ENCODE results near the gene RELA. TPM values are rescaled to one million over a fixed set of nuclear protein-coding genes. Genes with fewer than 3 reads are reported as not detected.

RELA gene
- total RNA-seq, 1 experiment from 2014 or later, result 34.7 TPM

GRCh38 chr11:65634905-65635731 lies 27.6 kb downstream of the RELA start:
- no peak for DNase-seq (ENCODE audit: extremely low read depth, low read depth)

DNA sequence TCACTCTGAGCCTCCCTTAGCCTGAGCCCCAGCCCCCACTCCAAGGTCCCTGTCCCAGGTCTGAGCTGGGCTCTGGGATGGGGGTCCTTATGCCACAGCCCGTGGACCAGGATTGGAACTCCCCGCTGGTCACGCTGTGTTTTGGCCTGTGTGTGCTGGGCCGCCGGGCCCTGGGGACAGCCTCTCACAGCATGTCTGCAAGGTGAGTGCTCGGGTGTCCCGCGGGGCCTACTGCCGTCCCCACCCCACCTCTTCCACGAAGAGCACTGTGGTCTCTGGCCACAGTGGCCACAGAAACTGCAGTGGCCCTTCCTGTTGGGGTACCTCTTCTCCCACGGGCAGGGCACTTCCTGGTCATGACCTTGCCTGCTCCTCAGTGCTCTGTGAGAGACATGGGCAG lies 28.3 kb downstream of the RELA start:
- DNase-seq (ENCODE audit: extremely low read depth, low read depth), result no peak

GRCh38 chr11:65634109-65634436 lies 28.6 kb downstream of the RELA start:
- no peak for DNase-seq (ENCODE audit: extremely low read depth, low read depth)

- DNase-seq (ENCODE audit: extremely low read depth, low read depth), result no peak
Observed at GRCh38 chr11:65633390-65634108, 29.2 kb downstream of the RELA start.

DNA sequence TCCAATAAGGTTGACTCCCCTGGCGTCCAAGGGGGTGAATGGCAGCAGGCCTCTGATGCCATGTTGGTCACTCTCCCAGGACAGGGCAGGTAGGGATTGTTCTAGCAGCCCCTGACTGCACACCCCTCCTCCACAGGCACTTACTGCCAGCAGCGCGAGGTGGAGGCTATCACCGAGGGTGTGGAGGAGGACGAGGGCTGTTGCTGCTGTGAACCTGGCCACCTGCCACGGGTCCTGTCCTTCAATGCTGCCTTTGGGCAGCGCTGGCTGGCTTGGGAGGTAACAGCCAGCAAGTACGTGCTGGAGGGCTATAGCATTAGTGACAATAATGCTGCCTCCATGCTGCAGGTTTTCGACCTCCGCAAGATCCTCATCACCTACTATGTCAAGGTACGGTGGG lies 32.5 kb downstream of the RELA start:
- no peak for DNase-seq (ENCODE audit: extremely low read depth, low read depth)

GRCh38 chr11:65629579-65629978 lies 33.1 kb downstream of the RELA start:
- no peak for DNase-seq (ENCODE audit: extremely low read depth, low read depth)

- no peak for DNase-seq (ENCODE audit: extremely low read depth, low read depth)
Observed at GRCh38 chr11:65627202-65627601, 35.5 kb downstream of the RELA start.

- peak; percentile 38 for DNase-seq (ENCODE audit: extremely low read depth, low read depth)
Observed at GRCh38 chr11:65625628-65626342, 36.9 kb downstream of the RELA start.

GRCh38 chr11:65624931-65625627 lies 37.6 kb downstream of the RELA start:
- DNase-seq (ENCODE audit: extremely low read depth, low read depth), result no peak

DNA sequence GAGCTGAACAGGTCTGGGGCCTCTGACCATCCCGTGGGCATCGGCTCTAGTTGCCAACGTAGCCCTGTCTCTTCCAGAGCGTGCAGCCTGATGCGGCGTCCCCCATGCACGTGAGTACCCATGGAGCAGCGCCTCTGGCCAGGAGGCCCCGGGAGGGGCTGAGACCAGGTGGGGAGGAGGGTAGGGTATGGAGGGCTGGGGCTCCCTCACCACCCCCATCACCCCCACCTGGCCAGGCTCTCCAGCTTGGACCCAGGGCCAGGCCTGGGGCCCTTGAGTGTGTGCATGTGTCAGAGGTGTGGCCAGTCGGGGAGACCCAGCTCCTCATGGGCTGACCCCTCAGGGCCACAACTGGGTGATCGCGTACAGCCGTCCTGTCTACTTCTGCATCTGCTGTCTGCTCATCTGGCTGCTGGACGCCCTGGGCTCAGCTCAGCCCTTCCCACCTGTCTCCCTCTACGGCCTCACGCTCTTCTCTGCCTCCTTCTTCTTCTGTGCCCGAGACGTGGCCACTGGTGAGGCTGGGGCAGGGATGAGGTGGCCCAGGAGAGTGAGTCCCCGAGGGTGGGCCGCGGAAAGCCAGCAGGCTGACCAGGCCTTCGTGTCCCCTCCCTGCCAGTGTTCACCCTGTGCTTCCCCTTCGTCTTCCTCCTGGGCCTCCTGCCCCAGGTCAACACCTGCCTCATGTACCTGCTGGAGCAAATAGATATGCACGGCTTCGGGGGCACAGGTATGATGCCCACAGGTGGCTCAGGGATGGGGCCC lies 38.7 kb downstream of the RELA start:
- no peak for DNase-seq (ENCODE audit: extremely low read depth, low read depth)

DNA sequence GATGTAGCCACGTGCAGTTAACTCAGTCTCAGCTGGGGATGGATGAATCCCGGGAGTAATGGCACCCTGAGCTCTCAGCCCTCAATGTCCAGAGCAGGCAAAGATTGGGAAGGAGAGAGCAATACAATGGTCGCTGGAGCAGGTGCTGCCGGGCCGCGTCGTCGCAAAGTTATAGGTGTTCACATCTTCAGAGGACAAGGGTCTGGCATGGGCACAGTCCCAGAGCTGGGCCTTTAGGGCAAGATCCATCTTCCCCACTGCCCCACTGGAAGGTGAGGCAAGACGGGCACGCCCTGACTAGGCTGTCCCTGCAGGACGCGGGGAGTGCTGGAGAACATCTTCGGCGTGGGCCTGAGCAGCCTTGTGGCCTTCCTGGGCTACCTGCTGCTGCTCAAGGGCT lies 39.5 kb downstream of the RELA start:
- DNase-seq (ENCODE audit: extremely low read depth, low read depth), result no peak

DNA sequence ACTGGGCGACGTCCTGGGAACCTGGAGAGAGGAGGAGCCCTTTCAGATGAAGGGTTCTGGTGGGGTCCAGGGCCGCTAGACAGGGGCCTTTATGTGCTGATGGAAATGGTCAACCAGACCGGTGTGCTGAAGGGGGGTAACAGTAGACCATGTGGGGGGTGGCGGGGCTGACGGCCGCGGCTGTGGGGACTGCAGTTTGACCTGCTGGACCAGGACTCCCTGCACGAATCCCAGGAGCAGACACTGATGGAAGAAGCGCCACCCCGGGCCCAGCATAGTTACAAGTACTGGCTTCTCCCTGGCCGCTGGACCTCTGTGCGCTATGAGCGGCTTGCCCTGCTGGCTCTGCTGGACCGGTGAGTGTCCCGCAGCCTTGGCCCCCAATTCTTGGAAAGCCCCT lies 40.7 kb downstream of the RELA start:
- no peak for DNase-seq (ENCODE audit: extremely low read depth, low read depth)

- no peak for DNase-seq (ENCODE audit: extremely low read depth, low read depth)
Observed at GRCh38 chr11:65621460-65621859, 41.3 kb downstream of the RELA start.

DNA sequence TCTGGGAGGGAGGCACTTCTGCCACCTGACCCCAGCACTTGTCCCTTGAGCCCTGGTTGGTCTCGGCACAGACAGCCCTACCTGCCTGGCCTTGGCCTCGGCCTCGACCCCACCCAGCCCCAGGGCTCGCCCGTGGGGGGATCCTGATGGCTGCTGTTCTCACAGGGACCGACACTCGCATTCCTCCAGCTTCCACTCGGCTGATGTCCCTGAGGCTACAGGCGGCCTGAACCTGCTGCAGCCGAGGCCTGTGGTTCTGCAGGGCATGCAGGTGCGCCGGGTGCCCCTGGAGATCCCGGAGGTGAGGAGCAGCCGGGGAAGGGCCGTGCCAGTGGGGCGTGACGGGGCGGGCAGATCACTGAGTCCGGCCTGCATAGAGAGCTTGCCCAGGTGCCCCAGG lies 42.0 kb downstream of the RELA start:
- DNase-seq (ENCODE audit: extremely low read depth, low read depth), result no peak

DNA sequence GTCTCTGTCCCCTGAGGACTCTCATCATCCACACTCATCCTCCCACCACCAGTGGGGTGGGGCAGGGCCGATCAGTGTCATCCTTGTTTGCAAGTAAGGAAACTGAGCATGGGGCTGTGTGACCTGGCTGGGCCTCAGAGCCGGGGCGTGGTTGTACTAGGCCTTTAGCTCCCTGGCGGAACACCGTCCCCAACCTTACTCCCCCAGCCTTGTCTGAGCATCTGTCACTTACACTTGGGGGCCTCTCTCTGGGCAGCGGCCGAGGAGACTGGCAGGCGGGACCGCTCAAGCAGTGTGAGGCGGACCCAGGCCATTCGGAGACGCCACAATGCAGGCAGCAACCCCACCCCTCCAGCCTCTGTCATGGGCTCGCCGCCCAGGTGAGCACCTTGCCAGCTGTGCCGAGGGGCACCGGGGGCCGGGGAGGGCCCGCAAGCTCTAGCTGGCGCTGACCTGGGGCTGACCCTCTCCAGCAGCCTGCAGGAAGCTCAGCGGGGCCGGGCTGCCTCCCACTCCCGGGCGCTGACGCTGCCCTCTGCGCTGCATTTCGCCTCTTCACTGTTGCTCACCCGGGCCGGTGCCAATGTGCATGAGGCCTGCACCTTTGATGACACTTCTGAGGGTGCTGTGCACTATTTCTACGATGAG lies 43.3 kb downstream of the RELA start:
- DNase-seq (ENCODE audit: extremely low read depth, low read depth), result no peak

DNA sequence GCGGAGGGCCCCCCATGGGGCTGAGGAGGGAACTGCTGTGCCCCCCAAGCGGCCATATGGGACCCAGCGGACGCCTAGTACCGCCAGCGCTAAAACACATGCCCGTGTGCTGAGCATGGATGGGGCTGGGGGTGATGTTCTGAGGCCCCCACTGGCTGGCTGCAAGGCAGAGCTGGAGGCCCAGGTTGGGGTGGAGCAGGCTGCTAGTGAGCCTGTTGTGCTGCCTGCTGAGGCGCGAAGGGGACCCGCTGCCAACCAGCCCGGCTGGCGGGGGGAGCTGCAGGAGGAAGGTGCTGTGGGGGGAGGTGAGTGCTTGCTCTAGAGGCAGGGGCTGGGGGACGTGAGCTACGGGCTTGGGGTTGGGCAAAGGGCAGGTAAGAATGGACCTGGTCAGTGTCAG lies 44.0 kb downstream of the RELA start:
- no peak for DNase-seq (ENCODE audit: extremely low read depth, low read depth)

DNA sequence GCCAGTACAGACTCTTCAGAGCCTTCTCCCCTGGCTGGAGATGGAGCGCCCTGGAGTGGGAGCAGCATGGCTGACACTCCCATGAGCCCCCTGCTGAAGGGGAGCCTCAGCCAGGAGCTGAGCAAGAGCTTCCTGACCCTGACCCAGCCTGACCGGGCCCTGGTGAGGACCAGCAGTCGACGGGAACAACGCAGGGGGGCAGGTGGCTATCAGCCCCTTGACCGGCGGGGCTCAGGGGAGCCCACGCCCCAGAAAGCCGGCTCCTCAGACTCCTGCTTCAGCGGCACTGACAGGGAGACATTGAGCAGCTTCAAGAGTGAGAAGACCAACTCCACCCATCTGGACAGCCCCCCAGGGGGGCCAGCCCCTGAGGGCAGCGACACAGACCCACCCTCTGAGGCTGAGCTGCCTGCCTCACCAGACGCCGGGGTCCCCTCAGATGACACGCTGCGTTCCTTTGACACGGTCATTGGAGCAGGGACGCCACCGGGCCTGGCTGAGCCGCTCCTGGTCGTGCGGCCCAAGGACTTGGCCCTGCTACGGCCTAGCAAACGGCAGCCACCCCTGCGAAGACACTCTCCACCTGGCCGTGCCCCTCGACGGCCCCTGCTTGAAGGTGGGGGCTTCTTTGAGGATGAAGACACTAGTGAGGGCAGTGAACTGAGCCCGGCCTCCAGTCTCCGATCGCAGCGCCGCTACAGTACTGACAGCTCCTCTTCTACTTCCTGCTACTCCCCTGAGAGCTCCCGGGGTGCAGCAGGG lies 44.5 kb downstream of the RELA start:
- no peak for DNase-seq (ENCODE audit: extremely low read depth, low read depth)

DNA sequence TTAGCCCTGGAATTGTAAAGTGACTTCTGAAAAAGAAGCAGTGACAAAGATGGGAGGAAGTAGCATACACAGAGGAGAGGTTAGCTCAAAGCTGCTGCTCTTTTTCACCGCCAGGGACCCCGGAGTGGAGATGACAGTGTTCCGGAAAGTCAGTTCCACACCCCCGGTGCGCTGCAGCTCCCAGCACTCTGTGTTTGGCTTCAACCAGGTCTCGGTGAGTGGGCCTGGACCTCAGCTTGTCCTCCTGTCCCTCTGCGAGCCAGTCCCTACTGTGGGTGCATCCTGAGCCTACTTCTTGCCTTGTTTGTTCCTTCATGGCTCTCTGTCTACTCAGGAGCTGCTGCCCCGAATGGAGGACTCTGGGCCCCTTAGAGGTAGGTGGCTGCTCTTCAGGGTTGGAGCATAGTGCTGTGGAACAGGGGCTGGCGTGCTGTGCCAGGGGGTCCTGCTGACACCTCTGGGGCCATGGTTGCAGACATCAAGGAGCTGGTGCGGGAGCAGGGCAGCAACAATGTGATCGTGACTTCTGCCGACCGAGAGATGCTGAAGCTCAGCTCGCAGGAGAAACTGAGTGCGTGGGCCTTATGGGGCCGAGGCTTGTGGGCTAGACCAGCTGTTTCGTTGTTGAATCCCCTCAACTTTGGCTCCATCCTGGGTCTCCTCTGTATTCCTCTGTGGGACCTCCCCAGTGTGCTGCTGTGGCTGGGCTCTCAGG lies 45.4 kb downstream of the RELA start:
- no peak for DNase-seq (ENCODE audit: extremely low read depth, low read depth)
